LoVo (cell line): Measurements from ENCODE around the gene PRPF6.

Source experiments
- DNase-seq: peaks from one replicate; pipeline ENCODE4 v3.0.0-alpha.2; 2016; ENCODE audit warnings: low spot score

The PRPF6 gene

GRCh38 chr20:63945031-63945658, 35.8 kb upstream of the PRPF6 start:
- DNase-seq: no peak

DNA sequence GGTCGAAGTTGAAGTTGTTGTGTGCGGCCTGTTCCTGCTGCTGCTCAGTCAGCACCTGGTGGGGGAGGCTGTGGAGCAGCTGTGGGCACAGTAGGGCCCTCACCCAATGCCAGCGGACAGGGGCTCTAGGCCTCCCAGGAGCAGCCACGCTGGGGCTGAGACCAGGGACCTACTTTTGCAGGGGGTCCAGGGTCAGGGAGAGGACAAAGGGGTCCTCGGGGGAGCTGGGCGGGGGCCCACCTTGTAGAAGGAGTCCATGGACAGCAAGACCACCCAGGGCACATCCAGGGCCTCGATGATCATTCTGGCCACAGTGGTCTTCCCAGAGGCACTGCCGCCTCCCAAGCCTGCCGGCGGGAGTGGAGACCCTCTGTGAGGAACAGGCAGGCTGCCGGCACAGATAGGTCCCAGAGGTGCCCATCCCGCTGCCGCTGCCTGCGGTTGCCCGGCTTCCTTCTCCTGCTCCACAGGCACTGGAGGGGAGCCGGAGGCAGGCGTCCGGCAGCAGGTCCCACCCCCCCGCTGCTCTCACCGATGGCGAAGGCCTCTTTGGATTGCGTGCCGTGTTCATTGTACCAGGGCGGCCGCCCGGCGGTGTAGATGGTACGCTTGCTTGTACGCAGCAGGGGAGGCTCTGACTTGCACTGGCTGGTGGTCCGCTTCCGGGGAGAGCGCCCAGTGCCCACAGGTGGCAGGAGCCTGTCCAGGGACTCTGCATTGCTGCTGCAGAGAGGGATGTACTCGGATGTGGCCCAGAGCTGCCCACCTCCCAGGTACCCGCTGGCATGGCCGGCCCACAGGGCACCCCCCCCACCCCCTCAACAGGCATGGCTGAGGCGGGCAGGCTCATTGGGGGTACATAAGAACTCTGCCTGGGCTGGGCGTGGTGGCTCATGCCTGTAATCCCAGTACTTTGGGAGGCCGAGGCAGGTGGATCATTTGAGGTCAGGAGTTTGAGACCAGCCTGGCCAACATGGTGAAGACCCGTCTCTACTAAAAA, 34.7 kb upstream of the PRPF6 start:
- DNase-seq: no peak

- no peak for DNase-seq
Measured at GRCh38 chr20:63946986-63947637, 33.8 kb upstream of the PRPF6 start.

DNA sequence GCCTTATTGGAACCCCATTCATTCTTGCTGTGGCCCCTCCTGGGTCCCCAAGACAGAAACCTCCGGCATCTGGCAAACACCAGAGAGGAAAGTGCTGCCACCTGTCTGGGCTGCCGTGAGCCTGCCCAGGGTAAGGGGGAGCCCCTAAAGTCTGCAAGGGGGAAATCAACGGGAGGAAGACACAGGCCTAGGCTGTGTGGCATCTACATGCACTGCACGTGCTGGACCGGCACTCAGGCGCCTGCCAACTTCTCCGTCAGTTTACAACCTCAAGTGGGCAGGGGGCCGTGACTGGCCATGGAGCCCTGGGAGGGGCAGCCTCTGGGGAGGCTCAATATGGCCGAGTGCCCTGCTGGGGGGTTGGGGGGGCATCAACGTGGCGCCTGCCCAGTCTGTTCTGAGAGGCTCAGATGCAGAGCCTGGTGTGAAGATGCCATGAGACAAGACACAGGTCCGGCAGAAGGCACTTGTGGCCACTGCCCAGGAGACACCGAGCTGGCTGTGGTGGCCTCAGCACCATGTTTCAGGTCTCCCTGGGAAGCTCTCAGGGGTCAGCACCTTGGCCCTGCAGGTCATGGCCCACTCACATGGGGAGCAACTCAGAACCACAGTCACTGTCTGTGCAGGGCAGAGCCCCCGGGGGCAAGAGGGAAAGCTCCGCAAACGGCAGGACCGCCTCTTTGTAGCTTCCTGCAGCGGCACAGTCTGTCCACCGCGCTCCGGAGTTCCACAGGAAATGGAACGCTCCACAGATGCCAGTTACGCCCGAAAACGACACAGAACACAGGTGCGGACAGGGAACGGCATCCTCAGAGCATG, 33.1 kb upstream of the PRPF6 start:
- DNase-seq: no peak

DNA sequence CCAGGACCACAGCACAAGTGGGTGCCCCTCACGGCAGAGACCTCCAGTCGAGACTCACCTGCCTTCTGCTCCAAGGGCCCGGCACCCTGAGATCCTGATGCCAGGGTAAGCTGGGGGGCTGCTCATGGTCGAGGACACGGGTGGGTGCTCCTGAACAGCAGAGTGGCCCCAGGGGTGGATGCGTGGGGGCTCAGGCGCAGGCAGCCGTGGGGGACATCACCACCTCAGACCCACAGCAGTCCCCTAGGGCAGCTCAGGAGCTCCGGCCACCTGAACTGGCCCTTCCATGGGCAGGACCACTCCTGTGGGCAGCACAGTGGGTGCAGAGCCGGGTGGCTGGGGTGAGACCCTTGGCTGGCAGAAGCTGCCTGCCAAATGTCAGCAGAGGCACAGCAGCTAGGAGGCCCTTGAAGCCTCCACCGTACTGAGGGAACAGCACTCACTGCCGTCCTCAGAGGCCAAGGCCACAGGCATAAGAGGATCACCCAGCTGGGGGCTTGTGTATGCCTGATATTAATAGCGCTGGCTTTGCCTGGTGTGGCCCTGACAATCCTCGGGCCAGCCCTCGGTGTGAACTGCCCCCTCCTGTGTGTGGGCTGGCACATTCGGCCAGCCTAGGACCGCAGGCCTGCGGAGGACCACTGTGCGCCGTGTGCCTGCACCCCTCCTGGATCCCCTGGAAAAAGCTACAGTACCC, 30.1 kb upstream of the PRPF6 start:
- no peak for DNase-seq

GRCh38 chr20:63951398-63952209, 29.3 kb upstream of the PRPF6 start:
- DNase-seq: no peak

GRCh38 chr20:63952210-63952535, 28.8 kb upstream of the PRPF6 start:
- no peak for DNase-seq

DNA sequence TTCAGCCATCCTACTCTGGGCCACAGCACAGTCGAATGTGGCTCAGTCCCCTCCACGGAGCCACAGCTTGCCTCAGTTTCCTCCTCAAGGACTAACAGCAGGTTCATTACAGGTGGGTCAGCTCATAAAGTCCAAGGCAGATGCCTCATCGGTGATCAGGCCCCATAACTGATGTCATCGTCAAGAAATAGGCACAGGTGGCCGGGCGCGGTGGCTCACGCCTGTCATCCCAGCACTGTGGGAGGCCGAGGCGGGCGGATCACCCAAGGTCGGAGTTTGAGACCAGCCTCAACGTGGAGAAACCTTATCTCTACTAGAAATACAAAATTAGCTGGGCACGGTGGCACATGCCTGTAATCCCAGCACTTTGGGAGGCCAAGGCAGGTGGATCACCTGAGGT, 28.2 kb upstream of the PRPF6 start:
- peak; percentile 44 for DNase-seq

DNA sequence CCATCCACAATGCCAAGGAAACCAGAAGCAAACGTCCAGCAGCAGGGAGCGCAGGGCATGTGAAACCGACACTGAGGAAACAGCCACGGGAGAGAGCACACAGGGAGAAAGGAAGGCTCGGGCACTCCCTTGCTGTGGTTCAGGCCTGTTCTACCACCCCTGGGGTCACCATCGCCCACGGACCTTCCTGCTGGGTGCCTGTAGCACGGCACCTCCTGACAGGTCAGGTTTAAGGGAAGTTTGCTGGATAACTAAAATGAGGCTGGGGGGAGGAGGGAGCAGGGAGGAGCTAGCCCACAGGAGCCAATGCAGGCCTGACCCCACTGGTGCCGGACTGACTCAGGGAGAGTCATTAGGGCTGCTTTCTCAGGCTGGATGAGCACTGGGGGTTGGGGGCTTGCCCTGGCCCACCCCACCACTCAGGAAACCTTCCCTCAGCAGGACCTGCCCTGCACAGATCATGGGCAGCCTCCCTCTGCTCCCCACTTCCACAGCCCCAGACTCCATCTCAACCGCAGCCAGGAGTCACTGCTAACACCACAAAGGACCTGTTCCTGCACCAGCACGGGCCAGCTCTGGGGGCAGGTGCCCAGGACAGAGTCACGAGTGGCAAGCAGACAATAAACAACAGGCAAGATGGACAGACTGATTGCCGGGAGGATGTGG, 27.0 kb upstream of the PRPF6 start:
- no peak for DNase-seq

GRCh38 chr20:63955281-63955826, 25.6 kb upstream of the PRPF6 start:
- no peak for DNase-seq

DNA sequence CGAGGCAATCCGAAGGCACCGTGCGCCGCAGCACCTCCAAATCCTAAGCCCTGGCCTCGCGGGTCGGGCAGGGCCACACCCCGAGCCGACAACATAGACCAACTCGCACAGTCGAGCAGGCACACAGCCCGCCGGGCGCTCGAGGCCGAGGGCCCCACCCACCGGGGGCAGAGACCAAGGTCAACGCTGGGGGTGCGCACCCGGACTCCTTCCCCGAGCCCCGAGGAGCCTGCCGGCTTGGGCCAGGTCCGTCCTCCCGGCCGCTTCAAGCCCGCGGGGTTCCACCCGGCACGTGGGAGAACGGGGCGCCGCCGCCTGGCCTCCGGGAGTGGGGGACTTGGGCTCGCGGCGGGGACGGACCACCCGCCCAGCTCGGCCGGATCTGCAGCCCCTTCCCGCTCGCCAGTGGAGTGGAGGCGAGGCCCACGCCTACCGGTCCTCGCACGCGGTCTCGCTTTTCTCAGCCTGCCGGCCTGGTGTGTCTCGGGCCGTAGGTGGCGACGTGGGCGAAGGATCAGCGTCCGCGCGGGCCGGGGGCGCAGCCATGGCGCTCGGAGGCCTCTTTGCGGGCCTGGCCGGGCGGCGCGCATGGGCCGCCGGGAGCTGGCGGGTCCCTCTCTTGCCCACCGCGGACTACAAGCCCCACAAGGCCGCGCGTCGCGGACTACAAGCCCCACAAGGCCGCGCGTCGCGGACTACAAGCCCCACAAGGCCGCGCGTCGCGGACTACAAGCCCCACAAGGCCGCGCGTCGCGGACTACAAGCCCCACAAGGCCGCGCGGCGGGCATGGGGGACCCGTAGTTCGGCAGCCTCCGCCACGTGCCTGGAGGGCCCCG, 24.9 kb upstream of the PRPF6 start, which contains the start of gene UCKL1:
UCKL1 (minus strand) TSS at position 590 of the 837 bp plus-strand sequence; CDS start at position 546, 44 bp downstream.
- DNase-seq: peak; percentile 86

- no peak for DNase-seq
Measured at GRCh38 chr20:63956664-63957003, 24.3 kb upstream of the PRPF6 start.

- peak; percentile 76 for DNase-seq
Measured at GRCh38 chr20:63957004-63957689, 23.8 kb upstream of the PRPF6 start.

DNA sequence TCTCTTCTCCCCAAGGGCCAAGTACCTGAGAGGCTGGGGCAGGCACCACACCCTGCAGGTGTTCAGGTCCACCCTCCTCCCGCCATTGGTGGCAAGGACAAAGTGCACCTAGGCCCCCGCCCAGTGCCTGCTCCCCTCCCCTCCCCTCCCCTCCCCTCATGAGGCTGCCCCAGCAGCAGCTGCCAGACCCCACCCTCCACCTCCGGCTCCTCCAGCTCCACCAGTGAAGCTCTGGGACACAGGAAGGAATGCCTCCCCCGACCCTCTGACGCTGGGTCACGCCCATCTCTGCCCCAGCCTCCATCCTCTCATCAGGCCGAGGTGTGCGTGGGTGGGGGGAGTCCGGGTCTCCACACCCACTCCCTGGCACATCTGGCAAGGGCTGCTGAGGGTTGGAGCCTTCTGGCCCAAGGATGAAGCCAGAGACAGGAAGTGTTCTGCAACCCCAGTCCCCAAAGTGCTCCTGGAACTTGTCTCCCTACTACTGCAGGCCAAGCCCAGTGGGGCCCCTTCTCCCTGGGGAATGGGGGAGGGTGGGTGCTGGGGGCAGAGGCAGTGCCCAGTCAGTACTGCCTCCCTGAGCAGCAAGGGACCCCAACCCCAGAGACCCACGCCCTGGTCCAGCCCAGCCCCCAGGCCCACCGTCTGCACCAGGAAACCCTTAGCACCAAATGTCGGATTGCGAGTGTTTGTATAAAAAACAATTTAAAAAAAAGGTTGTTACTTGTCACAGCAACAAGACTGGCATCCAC, 23.1 kb upstream of the PRPF6 start:
- peak; percentile 56 for DNase-seq

GRCh38 chr20:63958471-63958870, 22.5 kb upstream of the PRPF6 start:
- DNase-seq: no peak

DNA sequence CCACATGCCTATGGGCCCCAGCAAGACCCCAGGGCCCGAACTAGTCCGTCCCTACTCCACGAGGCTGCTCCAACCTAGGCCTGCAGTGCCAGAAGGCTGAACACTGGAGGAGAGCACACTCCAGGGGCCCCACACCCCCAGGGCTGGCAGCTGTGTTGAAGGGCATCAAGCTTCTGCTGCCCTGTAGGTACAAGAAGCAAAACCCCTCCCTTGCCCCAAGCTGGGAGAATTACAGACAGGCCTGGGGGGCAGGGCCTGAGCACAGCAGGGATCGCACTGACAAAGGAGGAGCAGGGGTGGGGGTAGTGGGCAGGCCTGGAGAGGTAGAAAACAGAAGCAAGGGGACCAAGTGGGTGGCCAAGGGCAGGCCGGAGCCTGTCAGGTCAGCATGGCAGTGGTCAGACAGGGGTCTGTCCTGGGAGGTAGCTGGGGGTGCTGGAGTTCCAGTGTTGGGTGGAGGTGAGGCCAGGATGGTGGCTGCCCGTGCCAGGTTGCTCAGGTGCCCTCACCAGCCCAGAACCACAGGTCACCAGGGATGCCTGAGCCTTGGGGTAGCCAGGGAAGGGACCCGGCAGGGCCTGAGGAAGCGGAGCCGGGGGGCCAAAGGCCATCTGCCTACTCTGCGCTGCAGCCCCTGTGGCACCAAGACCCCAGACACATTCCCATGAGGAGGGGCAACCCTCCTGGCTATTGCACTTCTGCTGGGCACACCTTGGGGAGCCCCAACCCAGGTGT, 21.8 kb upstream of the PRPF6 start:
- no peak for DNase-seq

GRCh38 chr20:63959699-63960075, 21.2 kb upstream of the PRPF6 start:
- DNase-seq: no peak
